NCI-H226 (cell line): ENCODE measurements around the gene IL12B.
"Not testable (repeated sequence)": the region's sequence is repeated elsewhere in the genome, so short reads cannot be mapped to it uniquely, and the experiment has no call there.

Experiments used
- DNase-seq: peaks from one replicate; pipeline ENCODE4 v3.0.0-alpha.2; 2015

Gene IL12B

DNA sequence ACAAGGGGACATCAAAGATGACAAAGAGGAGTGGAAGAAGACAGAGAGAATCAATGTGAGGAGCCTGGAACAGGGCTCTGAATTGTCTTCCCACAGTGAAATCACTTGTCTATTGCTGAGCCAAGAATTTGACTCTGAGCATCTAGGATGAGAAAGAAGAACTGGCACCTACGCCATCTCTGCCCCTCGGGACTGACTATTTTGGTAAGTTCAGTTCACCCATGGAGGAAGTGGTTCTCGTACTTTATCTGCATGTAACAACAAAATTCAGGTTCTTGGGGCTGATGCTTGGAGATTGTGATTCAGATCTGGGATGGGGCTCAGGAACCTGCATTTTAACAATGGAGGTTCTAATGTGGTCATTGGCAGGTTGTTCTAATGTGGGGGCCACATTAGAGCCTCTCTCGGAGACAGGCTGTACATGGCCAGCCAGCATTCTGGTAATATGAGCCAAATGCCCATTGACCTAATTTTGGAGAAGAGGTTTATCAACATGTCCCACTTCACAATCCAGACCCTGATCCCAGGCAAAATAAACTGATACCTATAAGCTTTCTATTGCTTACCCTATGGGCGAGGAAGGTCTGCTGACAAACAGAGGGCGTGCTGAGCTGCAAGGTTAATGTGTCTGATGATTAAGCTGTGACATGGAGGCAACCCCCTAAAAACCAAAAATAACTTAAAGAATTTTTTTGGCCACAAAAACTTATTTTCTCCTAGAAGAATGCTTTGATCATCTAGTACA, 2.7 kb upstream of the IL12B start:
- DNase-seq: no peak

DNA sequence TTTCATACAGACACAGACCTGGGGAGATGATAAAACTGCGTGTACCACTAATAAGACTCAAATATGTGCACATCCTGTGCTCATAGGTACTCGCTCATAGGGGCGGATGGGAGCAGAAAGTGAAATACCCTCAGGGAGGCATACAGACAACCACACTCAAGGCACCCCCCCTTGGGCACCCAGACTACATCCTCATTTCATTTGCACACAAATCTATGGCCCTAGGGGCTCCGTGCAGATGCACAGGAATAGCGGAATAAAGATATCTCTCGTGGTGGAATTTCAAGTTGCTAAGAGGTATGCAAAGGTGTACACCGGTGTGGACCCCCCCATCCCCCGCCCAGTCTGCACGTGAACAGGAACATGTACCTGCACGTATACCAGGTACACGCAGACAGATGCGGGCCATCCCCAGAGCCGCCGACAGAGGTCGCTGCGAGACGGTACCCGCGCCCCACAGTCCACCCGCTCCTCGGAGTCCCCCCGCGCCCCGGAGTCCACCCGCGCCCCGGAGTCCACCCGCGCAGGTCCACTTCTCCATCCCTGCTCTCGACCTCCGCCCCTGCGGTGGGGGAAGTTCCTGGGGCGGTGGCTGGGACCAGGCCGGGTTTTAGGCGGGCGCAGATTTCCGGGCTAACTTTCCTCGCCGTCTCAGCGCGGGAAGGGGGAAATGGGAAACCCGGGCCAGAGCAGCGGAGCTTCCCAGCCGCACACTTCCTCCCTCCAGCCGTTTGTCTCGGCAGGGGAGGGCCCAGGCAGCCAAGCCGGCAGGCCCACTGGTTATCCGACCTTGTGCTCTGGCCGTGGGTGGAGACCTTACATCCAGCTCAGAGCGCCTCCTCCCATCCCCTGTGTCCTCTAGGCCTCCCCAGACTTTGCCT, 1.0 kb upstream of the IL12B start:
- peak; percentile 54 for DNase-seq

DNA sequence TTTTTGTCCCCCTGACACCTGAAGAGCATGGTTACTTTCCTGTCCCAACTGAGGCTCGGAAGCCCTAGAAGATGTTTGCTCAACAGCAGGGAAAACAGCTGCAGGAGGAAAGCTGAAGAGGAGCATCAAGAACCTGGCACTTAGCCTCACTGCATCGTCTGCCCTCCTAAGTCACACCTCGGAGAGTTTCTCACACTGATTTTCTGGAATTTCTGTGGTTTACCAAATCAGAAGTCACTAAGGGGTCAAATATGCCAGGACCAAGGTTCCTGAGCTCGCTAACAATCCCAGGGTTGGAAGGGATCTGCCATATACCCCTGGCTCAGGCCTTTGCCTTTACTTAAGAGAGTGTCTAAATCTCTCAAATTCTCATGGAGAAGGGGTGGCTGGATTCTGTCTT, 5.3 kb downstream of the IL12B start:
- DNase-seq: no peak

DNA sequence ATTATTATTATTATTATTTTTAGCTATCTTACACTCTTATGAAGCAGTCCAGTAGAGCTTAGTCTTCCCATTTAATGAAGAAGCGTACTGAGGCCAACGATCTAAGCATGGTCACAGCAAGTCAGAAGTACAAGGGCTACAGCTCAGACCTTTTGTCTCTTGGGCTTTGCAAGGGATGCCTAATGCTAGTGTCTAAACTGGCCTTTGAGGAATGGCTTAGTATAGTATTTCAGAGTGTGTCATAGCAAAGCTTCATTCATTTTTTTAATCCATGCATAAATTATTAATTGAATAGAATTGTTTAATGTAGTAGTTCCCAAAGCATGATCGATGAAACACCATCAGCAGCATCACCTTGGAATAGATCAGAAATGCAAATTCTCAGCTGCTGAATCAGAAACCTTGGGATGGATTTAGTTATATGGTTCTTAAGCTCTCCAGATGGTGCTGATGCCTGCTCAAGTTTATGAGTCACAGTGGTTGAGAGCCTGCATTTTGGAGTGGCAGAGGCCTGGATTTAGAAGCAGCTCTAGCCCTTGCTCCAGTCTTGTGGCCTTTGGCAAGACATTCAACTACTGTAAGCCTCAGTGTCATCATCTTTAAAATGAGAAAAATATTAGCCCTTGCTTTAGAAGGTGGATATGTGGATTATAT, 6.1 kb downstream of the IL12B start:
- DNase-seq: peak; percentile 42

DNA sequence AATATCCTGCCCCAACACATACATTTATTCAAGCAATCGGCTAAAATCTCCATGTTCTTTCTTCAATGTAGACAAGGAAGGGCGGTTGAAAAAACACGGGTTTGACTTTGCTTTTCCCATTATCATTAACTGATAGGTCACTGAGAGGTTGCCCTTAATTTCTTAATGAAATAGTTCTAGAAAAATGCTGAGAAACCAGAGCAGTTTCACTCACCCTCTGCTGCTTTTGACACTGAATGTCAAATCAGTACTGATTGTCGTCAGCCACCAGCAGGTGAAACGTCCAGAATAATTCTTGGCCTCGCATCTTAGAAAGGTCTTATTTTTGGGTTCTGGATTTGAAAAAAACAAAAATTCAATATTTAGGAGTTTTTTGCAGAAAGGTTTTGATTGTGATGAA, 8.1 kb downstream of the IL12B start:
- DNase-seq: no peak

DNA sequence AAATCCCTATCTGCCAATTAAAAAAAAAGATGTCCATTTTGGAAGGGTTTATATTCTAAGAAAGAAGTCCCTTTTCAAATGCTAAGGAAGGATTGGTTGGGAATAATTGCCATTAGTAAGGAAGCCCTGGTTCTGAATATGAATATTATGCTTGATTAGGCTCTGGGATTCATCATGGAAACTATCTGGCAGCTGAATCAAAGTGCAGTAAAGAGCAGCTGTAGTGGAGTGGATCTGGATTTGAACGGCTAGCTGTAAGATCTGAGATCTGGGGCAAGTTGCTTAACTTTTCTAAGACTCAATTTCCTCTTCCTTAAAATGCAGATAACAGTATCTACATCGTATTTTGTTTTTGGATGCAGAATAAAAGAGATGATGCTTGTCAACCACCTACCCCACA, 10.5 kb downstream of the IL12B start:
- DNase-seq: no peak

DNA sequence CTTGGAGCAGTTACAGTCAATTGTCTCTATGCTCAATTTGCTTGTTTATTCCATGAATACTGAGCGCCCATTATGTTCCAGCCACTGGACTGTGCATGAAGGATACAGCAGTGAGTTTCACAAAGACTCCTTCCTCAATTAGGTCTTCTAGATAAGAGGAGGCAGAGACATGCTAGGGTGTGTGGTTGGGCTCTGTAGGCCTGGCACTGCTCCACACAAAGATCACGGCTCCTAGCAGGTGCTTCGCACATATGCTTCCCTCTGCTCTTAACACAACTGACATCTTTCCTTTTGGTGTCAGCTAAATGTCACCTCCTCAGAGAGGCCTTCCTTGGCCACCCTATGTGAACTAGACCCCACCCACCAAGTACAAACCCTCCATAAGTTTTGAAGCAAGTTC, 10.9 kb downstream of the IL12B start:
- no peak for DNase-seq

DNA sequence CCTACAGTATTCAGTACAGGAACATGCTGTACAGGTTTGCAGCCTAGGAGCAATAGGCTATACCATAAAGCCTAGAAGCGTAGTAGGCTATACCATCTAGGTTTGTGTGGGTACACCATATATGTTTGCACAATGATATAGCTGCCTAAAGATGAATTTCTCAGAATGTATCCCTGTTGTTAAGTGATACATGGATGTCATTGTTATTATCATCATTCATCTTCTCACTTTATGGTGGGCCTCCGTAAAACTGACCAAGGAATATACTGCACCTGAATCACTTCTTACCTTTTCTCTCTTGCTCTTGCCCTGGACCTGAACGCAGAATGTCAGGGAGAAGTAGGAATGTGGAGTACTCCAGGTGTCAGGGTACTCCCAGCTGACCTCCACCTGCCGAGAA, 11.8 kb downstream of the IL12B start:
- DNase-seq: no peak

DNA sequence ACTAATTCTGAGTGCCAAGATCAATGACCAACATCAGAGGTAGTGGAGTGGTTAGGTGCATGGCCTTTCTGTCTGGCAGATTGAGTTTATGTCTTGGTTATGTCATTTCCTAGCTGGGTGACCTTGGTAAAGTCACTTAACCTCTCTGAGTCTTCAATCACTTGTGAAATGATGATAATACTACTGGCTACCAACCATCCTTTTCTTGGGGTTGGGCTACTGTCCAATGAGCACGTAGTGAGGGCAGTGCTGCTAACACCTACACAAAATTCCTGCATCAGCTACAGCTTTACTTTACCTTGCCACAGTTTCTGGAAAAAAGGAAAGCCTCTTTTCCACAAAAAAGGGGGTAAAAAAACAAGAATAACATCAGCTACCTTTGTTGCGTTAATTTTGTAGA, 12.4 kb downstream of the IL12B start:
- no peak for DNase-seq

DNA sequence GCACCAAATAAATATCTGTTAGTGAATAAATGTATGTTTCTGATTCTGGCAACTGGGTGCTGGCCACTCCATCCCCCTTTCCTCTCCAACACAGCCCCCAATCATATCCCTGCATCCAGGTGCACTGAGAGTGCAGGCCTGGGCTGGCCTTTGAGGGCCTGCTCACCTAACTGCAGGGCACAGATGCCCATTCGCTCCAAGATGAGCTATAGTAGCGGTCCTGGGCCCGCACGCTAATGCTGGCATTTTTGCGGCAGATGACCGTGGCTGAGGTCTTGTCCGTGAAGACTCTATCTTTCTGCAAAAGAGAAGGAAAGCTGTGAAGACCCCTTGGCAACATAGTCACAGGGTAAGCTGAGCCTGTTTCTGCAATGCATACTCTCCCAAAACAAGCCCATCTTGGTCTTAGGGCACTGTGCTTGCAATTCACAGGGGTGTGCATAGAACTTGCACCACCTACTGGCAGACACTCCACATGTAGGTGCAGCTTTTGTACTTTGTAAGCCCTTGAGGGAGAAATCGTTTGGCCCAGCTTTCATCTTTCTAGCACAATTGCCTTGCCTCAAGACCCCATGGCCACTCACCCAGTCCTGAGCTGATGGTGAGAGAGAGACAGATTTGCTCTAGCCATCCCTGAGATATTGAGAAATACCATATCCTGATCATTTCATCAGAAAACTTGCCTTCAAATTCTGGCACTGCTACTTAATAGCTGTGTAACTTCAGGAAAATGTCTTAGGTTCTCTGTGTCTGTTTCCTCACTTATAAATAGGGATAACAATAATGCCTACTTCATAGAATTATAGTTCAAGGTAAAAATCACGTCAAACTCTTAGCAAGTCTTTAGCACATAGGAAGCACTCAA, 13.5 kb downstream of the IL12B start:
- DNase-seq: peak; percentile 35

DNA sequence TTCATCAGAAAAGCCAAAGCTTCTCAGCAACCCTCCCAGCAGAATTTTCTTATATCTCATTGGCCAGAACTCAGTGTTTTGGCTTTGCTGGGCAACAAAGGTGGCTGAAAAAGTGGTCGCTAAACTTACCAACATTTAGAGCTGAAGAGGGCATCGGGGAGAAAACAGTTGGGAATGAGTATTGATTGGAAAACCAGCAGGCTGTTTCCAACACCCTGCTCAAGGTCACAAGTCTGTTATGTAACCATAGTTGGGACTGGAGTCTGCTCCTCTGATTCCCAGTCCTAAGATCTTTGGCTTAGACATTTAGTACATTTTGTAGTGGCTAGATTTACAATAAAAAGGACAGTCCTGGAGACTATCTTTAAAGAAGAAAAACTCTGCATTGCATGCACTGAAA, 17.1 kb downstream of the IL12B start:
- no peak for DNase-seq

DNA sequence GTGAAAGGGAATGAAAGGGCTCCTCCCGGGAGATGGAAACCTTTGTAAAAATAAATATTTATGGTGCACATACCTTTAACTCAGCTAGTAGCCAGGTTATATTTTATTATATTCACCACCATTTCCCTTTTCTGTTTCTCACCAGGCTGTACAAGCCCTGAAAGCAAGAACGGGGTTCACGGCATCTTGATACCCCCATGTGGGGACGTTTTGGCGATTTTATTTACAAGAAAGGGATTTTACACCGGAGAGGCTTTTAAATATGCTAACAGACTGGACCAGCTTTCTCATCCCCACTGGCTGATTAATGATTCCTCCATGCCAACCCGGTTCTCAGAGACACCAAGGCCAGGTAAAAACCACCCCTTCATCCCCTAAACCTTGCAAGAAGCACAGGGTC, 19.2 kb downstream of the IL12B start:
- no peak for DNase-seq

DNA sequence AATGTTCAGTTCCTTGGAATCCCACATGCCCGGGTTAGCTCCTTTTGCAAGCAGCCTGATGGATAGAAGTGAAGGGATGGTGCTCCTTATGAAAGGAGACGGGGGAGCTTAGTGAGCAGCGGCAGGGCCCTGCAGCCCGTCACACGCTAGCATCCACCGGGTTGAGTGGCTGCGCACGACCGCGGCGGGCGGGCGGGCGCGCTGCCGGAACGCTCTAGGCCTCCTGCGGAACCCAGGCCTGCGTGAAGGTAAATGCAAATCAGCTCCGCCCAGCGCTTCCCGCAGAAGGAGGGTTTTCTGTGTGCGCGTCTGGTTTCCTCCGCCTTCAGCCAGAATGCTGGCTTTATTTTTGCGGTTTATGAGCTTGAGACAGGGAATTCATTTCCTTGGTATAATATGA, 19.8 kb downstream of the IL12B start:
- DNase-seq: no peak

DNA sequence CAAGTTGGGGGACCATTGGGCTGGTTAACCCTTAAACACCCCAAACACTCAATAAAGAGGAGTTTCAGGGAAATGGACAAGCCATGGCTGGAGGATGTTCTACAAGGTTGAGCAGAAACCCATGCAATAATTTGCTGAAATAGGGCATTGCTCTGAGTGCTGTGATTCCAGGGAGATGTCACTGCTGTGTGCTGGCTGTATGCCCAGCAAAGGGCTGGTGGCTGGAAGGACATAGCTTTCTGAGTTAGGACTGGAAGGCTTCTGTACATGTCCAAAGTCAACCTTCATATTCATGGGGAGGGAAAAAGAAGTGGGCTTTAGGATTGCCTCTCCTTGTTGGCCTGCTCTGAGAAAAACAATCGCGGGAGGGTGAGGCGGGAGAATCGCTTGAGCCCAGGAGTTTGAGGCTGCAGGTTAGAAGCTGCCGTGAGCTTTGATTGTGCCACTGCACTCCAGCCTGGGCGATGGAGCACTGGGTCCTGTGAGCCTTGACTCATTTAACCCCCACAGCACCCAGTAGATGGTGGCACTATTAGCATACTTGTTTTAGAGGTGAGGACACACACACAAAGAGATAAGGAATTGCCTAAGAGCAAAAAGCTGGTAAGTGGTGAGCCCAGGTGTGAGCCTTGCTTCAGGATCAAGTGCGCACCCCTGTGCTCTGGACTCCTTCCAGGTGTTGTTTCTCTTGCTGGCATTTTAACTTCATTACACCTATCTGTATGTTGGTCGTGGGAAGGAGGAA, 20.4 kb downstream of the IL12B start:
- DNase-seq: no peak

DNA sequence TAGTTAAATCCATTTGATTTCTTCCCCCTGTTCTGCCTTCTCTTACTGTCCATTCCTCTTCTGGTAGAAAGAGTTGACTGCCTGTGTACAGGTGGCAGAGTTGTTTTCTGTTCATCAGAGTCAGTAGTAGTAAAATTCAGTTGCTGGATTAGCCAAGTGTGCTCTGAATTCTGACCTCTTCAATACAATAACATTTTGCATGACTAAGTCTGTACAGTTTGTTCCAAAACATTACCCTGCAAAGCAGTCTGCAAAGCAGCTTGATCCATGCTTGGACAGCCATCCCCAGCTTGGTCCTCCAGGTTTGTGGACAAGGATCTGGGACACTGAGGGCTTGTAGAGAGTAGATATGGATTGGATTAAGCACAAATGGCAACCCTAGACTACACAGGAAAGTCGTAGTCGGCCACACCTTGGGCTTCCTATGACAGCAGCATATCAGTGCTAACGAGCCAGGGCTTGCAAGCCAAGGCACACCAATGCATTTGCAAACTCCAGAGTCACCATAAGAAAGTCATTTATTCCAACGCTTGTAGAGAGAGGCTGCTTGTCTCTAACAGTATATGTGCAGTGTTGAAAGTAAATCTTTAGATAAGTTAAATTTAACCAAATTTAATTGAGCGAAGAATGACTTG, 25.2 kb downstream of the IL12B start:
- DNase-seq: no peak

DNA sequence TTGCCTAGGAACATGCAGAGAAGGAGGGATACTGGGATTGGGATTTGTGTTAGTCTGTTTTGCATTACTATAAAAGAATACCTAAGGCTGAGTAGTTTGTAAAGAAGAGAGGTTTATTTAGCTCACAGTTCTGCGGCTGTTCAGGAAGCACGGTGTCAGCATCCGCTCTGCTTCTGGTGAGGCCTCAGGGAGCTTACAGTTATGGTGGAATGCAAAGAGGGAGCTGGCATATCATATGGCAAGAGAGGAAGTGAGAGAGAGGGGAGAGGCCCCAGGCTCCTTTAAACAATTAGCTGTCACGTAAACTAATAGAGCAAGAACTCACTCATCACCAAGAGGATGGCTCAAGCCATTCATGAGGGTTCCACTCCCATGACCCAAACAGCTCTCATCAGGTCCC, 27.0 kb downstream of the IL12B start:
- no peak for DNase-seq

DNA sequence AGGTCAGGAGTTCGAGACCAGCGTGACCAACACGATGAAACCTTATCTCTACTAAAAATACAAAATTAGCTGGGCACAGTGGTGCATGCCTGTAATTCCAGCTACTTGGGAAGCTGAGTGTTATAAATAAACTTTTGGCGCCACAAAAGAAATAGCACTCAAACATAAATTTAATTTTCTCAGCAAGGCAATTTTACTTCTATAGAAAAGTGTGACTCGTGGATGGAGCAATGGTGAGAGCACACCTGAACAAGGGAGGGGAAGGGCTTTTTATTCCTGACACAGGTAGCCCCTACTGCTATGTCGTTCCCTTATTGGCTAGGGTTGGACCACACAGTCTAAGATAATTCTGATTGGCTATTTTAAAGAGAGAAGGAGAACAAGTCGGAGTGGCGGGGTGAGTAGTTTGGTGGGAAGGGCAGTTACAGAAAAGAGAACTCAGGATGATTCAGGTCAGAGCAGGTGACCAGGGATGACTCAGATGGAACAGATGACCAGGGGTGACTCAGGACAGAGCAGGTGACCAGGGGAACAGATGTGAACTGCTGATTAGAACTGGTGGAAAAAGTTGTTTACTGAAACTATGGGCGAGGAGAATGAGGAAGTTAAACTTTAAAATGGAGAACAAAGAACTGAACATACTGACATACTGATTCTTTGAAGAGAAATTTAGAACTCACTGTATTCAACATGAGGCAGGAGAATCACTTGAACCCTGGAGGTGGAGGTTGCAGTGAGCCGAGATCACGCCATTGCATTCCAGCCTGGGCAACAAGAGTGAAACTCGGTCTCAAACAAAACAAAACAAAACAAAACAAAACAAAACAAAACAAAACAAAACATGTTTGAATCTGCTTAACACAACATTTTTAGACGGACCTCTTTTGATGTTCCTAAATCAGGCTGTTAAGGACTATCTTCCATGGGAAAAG, 28.1 kb downstream of the IL12B start:
- not testable (repeated sequence) for DNase-seq

DNA sequence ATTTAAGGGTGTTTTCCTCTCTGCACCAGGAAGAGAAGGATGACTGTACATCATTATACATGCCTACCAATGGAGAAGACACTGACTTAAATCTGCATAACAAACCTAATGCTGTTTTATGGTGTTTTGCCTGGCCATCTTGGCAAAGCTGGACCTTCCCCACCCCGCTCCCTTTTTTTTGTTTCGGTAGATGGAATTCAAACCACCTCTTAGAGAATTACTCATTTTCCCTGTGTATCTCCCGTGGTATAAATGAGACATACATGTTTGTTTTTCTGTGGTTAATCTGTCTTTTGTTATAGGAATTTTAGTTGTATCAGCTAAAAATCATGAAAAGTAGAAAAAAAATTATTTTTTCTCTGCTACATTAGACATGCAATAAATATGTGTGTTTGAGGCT, 28.8 kb downstream of the IL12B start:
- no peak for DNase-seq

DNA sequence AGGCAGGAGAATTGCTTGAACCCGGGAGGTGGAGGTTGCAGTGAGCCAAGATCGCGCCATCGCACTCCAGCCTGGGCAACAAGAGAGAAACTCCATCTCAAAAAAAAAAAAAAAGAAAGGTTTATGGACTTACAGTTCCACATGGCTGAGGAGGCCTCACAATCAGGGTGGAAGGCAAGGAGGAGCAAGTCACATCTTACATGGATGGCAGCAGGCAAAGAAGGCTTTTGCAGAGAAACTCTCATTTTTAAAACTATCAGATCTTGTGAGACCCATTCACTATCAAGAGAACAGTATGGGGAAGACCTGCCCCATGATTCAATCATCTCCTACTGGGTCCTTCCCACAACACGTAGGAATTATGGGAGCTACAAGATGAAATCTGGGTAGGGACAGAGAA, 33.0 kb downstream of the IL12B start:
- not testable (repeated sequence) for DNase-seq

DNA sequence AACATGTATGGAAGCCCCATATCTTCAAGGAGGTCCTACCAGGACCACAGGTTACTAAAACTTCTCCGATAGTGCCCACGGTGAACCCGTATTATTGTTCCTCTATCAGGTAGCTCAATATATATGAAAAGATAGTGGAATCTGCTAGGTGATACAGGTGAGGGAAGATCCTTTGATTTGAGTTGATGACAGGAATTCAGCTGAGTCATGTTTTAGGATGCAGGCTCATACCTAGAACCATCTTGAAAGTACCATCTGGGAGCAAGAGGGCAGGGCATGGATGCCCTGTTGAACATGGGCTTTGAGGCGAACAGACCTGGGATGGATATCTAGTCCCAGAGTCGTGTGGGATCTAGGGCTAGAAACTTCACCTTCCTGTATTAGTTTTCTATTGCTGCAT, 35.4 kb downstream of the IL12B start:
- no peak for DNase-seq
